ENCODE data around the gene CST11.

Gene CST11

DNA sequence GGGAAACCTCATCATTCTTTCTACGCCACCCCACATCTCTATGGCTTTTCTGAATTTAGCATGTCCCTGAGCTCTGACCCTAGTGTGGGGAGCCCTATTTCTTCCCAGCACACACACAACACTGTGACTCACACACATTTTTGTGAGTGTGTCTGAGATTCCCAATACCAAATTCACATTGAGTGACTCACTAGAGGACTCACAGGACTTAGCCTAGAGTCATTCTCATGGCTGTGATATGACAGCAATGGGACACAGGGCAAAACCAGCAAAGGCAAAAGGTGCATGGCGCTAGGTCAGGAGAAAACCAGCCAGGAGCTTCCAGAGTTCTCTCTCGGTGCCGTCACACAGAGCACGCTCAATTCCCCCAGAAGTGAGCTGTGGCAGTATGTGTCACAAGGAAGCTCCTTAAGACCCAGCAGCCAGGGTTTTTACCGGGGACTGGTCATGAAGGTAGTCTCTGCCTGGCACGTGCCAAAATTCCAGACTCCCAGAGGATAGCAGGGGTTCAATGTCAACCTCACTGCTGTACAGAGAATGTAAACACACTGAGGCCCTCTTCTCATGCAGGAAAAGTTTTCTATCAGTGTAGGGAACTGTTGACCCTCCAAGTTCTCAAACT lies 7.0 kb downstream of the CST11 start:
- H3K4me3 ChIP-seq (ENCODE audit: low read depth, low read length), result no peak overlapping the region
- DNase-seq (ENCODE audit: low read depth), result no peak
- no peak for TF ChIP-seq POLR2A (IDR thresholded peaks at IDR 0.05; ENCODE audit: extremely low read depth, insufficient read length)
- TF ChIP-seq, protein P1, sequence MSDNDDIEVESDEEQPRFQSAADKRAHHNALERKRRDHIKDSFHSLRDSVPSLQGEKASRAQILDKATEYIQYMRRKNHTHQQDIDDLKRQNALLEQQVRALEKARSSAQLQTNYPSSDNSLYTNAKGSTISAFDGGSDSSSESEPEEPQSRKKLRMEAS (IDR thresholded peaks at IDR 0.05; ENCODE audit: low read depth, low read length), result no peak
- TF ChIP-seq, protein P2, sequence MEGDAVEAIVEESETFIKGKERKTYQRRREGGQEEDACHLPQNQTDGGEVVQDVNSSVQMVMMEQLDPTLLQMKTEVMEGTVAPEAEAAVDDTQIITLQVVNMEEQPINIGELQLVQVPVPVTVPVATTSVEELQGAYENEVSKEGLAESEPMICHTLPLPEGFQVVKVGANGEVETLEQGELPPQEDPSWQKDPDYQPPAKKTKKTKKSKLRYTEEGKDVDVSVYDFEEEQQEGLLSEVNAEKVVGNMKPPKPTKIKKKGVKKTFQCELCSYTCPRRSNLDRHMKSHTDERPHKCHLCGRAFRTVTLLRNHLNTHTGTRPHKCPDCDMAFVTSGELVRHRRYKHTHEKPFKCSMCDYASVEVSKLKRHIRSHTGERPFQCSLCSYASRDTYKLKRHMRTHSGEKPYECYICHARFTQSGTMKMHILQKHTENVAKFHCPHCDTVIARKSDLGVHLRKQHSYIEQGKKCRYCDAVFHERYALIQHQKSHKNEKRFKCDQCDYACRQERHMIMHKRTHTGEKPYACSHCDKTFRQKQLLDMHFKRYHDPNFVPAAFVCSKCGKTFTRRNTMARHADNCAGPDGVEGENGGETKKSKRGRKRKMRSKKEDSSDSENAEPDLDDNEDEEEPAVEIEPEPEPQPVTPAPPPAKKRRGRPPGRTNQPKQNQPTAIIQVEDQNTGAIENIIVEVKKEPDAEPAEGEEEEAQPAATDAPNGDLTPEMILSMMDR (IDR thresholded peaks at IDR 0.05; ENCODE audit: low read depth, low read length), result no peak
- TF ChIP-seq MYC (IDR thresholded peaks at IDR 0.05; ENCODE audit: low read depth, low read length), result no peak

DNA sequence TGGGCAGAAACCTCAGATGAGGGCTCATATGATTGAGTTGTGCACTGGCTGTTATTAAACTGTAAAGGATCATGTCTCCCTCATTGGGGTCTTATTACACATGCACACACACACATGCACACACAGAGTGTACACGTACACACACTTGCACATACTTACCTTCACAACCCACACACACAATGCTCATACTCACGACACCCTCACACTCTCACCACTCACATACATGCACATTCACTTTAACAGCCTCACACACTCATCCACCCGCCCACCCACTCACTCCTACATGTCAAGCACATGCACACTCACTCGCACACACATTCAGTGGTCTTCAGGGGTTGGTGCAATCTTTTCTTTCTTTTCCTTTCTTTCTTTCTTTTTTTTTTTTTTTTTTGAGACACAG lies 7.8 kb downstream of the CST11 start:
- no peak for DNase-seq (ENCODE audit: low read depth)
- TF ChIP-seq, protein P1 (IDR thresholded peaks at IDR 0.05; ENCODE audit: low read depth, low read length), result no peak
- H3K4me3 ChIP-seq (ENCODE audit: low read depth, low read length), result no peak overlapping the region

DNA sequence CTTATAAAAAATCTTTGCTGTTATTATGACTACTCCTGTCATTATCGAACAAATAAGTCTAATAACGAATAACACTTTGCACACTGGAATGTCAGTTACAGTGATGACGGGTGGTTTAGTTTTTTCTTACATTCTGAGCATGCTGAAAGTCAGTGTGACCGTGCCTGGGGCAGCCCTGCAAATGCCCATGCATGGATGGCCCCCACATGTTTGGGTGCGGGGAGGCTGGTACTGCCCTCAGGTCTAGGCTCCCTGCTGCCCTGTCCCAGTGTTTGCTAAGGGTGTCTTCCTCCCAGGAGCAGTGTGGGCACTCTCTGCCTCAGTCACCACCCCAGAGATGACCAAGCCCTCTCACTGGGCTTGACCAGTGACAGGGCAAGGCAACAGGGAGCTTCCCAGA lies 10.2 kb downstream of the CST11 start:
- no peak overlapping the region for H3K4me3 ChIP-seq (ENCODE audit: low read depth, low read length)
- DNase-seq (ENCODE audit: low read depth), result no peak
- TF ChIP-seq MYC (IDR thresholded peaks at IDR 0.05; ENCODE audit: low read depth, low read length), result no peak
- no peak for TF ChIP-seq POLR2A (IDR thresholded peaks at IDR 0.05; ENCODE audit: extremely low read depth, insufficient read length)
- TF ChIP-seq, protein P2 (IDR thresholded peaks at IDR 0.05; ENCODE audit: low read depth, low read length), result no peak

- TF ChIP-seq POLR2A (IDR thresholded peaks at IDR 0.05; ENCODE audit: extremely low read depth, insufficient read length), result no peak
- TF ChIP-seq, protein P2 (IDR thresholded peaks at IDR 0.05; ENCODE audit: low read depth, low read length), result peak; percentile 97
- DNase-seq (ENCODE audit: low read depth), result peak; percentile 81
- H3K4me3 ChIP-seq (ENCODE audit: low read depth, low read length), result no peak overlapping the region
Observed at GRCh38 chr20:23441850-23442313, 10.8 kb downstream of the CST11 start.

- DNase-seq (ENCODE audit: low read depth), result no peak
- H3K4me3 ChIP-seq (ENCODE audit: low read depth, low read length), result no peak overlapping the region
- TF ChIP-seq, protein P1 (IDR thresholded peaks at IDR 0.05; ENCODE audit: low read depth, low read length), result no peak
- TF ChIP-seq MYC (IDR thresholded peaks at IDR 0.05; ENCODE audit: low read depth, low read length), result no peak
- no peak for TF ChIP-seq POLR2A (IDR thresholded peaks at IDR 0.05; ENCODE audit: extremely low read depth, insufficient read length)
- TF ChIP-seq, protein P2 (IDR thresholded peaks at IDR 0.05; ENCODE audit: low read depth, low read length), result no peak
Observed at GRCh38 chr20:23440004-23440403, 12.7 kb downstream of the CST11 start.

DNA sequence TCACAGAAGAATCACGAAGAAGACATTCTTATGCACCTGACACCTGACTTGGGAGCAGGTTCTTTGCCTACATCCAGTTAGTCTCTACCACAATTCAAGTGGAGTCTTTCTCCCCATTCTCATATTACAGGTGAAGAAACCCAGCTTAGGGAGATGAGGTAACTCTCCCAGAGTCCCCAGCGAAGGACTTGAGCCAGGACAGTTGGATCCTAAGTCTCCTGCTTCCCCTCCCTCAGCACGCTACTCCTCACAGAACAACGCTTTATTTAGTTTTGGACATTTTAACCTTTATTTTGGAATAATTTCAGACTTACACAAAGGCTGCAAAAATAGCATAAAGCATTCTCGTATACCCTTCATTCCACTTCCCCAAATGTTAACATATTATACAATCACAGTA lies 14.0 kb downstream of the CST11 start:
- DNase-seq (ENCODE audit: low read depth), result no peak
- TF ChIP-seq, protein P1 (IDR thresholded peaks at IDR 0.05; ENCODE audit: low read depth, low read length), result no peak
- TF ChIP-seq, protein P2 (IDR thresholded peaks at IDR 0.05; ENCODE audit: low read depth, low read length), result no peak
- no peak for TF ChIP-seq MYC (IDR thresholded peaks at IDR 0.05; ENCODE audit: low read depth, low read length)
- no peak for TF ChIP-seq POLR2A (IDR thresholded peaks at IDR 0.05; ENCODE audit: extremely low read depth, insufficient read length)
- H3K4me3 ChIP-seq (ENCODE audit: low read depth, low read length), result no peak overlapping the region
